ENCODE data around the gene GRID2.

The GRID2 gene

GRCh38 chr4:92535599-92535998 is 231.8 kb downstream of the GRID2 start:
- no peak for DNase-seq

GRCh38 chr4:92551616-92552015 is 247.8 kb downstream of the GRID2 start:
- DNase-seq = no peak

GRCh38 chr4:92566269-92566668 is 262.5 kb downstream of the GRID2 start:
- DNase-seq = no peak

GRCh38 chr4:92580816-92581215 is 277.1 kb downstream of the GRID2 start:
- no peak for DNase-seq

- no peak for DNase-seq
Measured at GRCh38 chr4:92599044-92599443, 295.3 kb downstream of the GRID2 start.

GRCh38 chr4:92600638-92601037 is 296.9 kb downstream of the GRID2 start:
- DNase-seq = no peak

GRCh38 chr4:92606227-92606626 is 302.5 kb downstream of the GRID2 start:
- DNase-seq = no peak

- no peak for DNase-seq
Measured at GRCh38 chr4:92615049-92615448, 311.3 kb downstream of the GRID2 start.

- no peak for DNase-seq
Measured at GRCh38 chr4:92618968-92619367, 315.2 kb downstream of the GRID2 start.

- DNase-seq = no peak
Measured at GRCh38 chr4:92629302-92629701, 325.5 kb downstream of the GRID2 start.

GRCh38 chr4:92634882-92635281 is 331.1 kb downstream of the GRID2 start:
- DNase-seq = no peak

GRCh38 chr4:92636038-92636806 is 332.5 kb downstream of the GRID2 start:
- DNase-seq = no peak

GRCh38 chr4:92641409-92641808 is 337.6 kb downstream of the GRID2 start:
- no peak for DNase-seq

GRCh38 chr4:92646826-92647225 is 343.1 kb downstream of the GRID2 start:
- DNase-seq = no peak

- DNase-seq = no peak
Measured at GRCh38 chr4:92651536-92651935, 347.8 kb downstream of the GRID2 start.

- DNase-seq = no peak
Measured at GRCh38 chr4:92654084-92654483, 350.3 kb downstream of the GRID2 start.

GRCh38 chr4:92657695-92658094 is 353.9 kb downstream of the GRID2 start:
- DNase-seq = no peak

- no peak for DNase-seq
Measured at GRCh38 chr4:92658318-92658717, 354.6 kb downstream of the GRID2 start.

GRCh38 chr4:92677805-92678204 is 374.0 kb downstream of the GRID2 start:
- DNase-seq = no peak

- DNase-seq = no peak
Measured at GRCh38 chr4:92678292-92678691, 374.5 kb downstream of the GRID2 start.

GRCh38 chr4:92679149-92679548 is 375.4 kb downstream of the GRID2 start:
- no peak for DNase-seq

- no peak for DNase-seq
Measured at GRCh38 chr4:92714640-92715039, 410.9 kb downstream of the GRID2 start.

- no peak for DNase-seq
Measured at GRCh38 chr4:92733231-92733630, 429.5 kb downstream of the GRID2 start.

GRCh38 chr4:92735025-92735665 is 431.4 kb downstream of the GRID2 start:
- no peak for DNase-seq

- DNase-seq = no peak
Measured at GRCh38 chr4:92760433-92760832, 456.7 kb downstream of the GRID2 start.
